HEK293 (cell line): ENCODE results near the gene NAV2.

Experiments used
- CTCF ChIA-PET: fragments of 350-600 bp; formaldehyde crosslinking; extraction: SDS; loops from one replicate; lab custom pipeline; 2021; ENCODE audit warnings: antibody characterized with exemption; lab: Yijun Ruan, JAX
- POLR2A ChIA-PET: fragments of 300-600 bp; formaldehyde crosslinking; extraction: SDS; loops from one replicate; lab custom pipeline; 2020; ENCODE audit warnings: antibody characterized with exemption, inconsistent platforms; lab: Yijun Ruan, JAX
- H3K27ac ChIP-seq: fragments of 200-500 bp; sonication (Bioruptor generic); 2 replicates; pipeline ENCODE4 v1.5.1; 2014; ENCODE audit warnings: low read depth, low read length, control low read depth, inconsistent platforms; ENCODE audit errors: extremely low read depth
- H3K36me3 ChIP-seq, 2 experiments: fragments of 200-500 bp in 1 of 2; sonication (Bioruptor generic) in 1 of 2; 1 replicate in 1 of 2; 2 replicates in 1 of 2; pipeline ENCODE4 v1.5.1; 2014 to 2017; ENCODE audit warnings: inconsistent platforms in 2 of 2, low read length in 2 of 2; ENCODE audit not compliant: control insufficient read depth in 2 of 2, insufficient read depth in 1 of 2
- H3K4me1 ChIP-seq: fragments of 200-500 bp; sonication (Bioruptor generic); 2 replicates; pipeline ENCODE4 v1.5.1; 2014; ENCODE audit warnings: mild to moderate bottlenecking, low read length, inconsistent platforms; ENCODE audit not compliant: control insufficient read depth, insufficient read depth
- H3K4me3 ChIP-seq: 2 replicates; pipeline ENCODE4 v1.5.1; 2011; ENCODE audit warnings: low read depth, mild to moderate bottlenecking, control low read depth, low read length, moderate library complexity
- H3K9me3 ChIP-seq: fragments of 200-500 bp; sonication (Bioruptor generic); 2 replicates; pipeline ENCODE4 v1.5.1; 2014; ENCODE audit warnings: low read depth, low read length, inconsistent platforms; ENCODE audit not compliant: control insufficient read depth, insufficient read depth
- ATF2 ChIP-seq: fragments of 450-650 bp; formaldehyde crosslinking; IDR thresholded peaks from 2 replicates; pipeline ENCODE4 v1.5.1; 2016; ENCODE audit warnings: missing biosample characterization, missing genetic modification characterization, low read depth
- BCL11B ChIP-seq: fragments of 450-650 bp; formaldehyde crosslinking; IDR thresholded peaks from 2 replicates; pipeline ENCODE4 v1.5.1; 2016; ENCODE audit warnings: low read depth, missing biosample characterization, missing genetic modification characterization
- CTCF ChIP-seq: fragments of 450-650 bp; formaldehyde crosslinking; IDR thresholded peaks from 2 replicates; pipeline ENCODE4 v1.5.1; 2016; ENCODE audit warnings: missing biosample characterization, missing genetic modification characterization
- FEZF1 ChIP-seq: fragments of 450-650 bp; formaldehyde crosslinking; IDR thresholded peaks from 2 replicates; pipeline ENCODE4 v1.5.1; 2016; ENCODE audit warnings: missing biosample characterization, missing genetic modification characterization
- GLIS2 ChIP-seq: fragments of 450-650 bp; formaldehyde crosslinking; IDR thresholded peaks from 2 replicates; pipeline ENCODE4 v1.5.1; 2016; ENCODE audit warnings: missing biosample characterization, missing genetic modification characterization
- SCRT1 ChIP-seq: fragments of 450-650 bp; formaldehyde crosslinking; IDR thresholded peaks from 2 replicates; pipeline ENCODE4 v1.5.1; 2016; ENCODE audit warnings: missing biosample characterization, missing genetic modification characterization, borderline replicate concordance
- ZNF121 ChIP-seq: fragments of 450-650 bp; formaldehyde crosslinking; IDR thresholded peaks from 2 replicates; pipeline ENCODE4 v1.5.1; 2016; ENCODE audit warnings: missing biosample characterization, missing genetic modification characterization
- ZNF2 ChIP-seq: fragments of 450-650 bp; formaldehyde crosslinking; IDR thresholded peaks from 2 replicates; pipeline ENCODE4 v1.5.1; 2016; ENCODE audit warnings: missing biosample characterization, missing genetic modification characterization
- ZNF248 ChIP-seq: fragments of 450-650 bp; formaldehyde crosslinking; IDR thresholded peaks from 2 replicates; pipeline ENCODE4 v1.5.1; 2017; ENCODE audit warnings: missing biosample characterization, missing genetic modification characterization
- ZNF404 ChIP-seq: fragments of 450-650 bp; formaldehyde crosslinking; IDR thresholded peaks from 2 replicates; pipeline ENCODE4 v1.5.1; 2017; ENCODE audit warnings: missing biosample characterization, missing genetic modification characterization
- ZNF423 ChIP-seq: fragments of 450-650 bp; formaldehyde crosslinking; IDR thresholded peaks from 2 replicates; pipeline ENCODE4 v1.5.1; 2016; ENCODE audit warnings: missing biosample characterization, missing genetic modification characterization
- ZNF501 ChIP-seq: fragments of 450-650 bp; formaldehyde crosslinking; IDR thresholded peaks from 2 replicates; pipeline ENCODE4 v1.5.1; 2016; ENCODE audit warnings: missing biosample characterization, missing genetic modification characterization
- ZNF571 ChIP-seq: fragments of 450-650 bp; formaldehyde crosslinking; IDR thresholded peaks from 2 replicates; pipeline ENCODE4 v1.5.0; 2017; ENCODE audit warnings: missing biosample characterization, missing genetic modification characterization
- ZNF600 ChIP-seq: fragments of 450-650 bp; formaldehyde crosslinking; IDR thresholded peaks from 2 replicates; pipeline ENCODE4 v1.5.1; 2016; ENCODE audit warnings: missing biosample characterization, missing genetic modification characterization
- TF ChIP-seq, protein P1 (sequence below): fragments of 450-650 bp; formaldehyde crosslinking; conservative IDR thresholded peaks from 2 replicates; pipeline ENCODE4 v1.5.1; 2016; ENCODE audit warnings: low read depth, missing biosample characterization, missing genetic modification characterization
- TF ChIP-seq, protein P2 (sequence below): fragments of 450-650 bp; IDR thresholded peaks from 2 replicates; pipeline ENCODE4 v1.5.1; 2018; ENCODE audit warnings: missing biosample characterization, missing genetic modification characterization

Gene NAV2

DNA sequence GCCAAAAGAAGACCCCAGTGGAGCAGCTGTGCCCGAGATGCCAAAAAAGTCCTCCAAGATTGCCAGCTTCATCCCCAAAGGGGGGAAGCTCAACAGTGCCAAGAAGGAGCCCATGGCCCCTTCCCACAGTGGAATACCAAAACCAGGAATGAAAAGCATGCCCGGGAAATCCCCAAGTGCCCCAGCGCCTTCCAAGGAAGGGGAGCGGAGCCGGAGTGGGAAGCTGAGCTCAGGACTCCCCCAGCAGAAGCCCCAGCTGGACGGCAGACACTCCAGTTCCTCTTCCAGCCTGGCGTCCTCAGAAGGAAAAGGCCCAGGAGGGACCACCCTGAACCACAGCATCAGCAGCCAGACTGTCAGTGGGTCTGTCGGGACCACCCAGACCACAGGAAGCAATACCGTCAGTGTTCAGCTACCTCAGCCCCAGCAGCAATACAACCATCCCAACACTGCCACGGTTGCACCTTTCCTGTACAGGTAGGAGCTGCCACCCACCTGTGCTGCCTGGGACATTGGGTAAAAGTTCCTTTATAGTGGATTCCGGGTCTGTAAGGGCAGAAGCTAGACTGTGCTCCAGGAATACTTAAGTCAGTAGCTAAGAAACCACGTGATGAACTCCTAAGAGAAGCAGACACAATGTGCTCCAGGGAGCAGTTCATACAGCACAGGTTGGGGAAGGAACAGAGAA lies 221.3 kb downstream of the NAV2 start:
- H3K36me3 ChIP-seq: peaks cover 0 to 4% of the 10 kb centered on the region in 2 experiments; a peak in 1 of 3 replicates
- no peaks in the 10 kb centered on the region for H3K9me3 ChIP-seq
- CTCF ChIA-PET: interaction anchor here (0.6 to 2.2 kb wide), 8 partner anchors 11 to 379 kb away, joined by 3 to 9 read pairs (median 4); no protein-coding TSS in a partner anchor
- TF ChIP-seq, protein P1, sequence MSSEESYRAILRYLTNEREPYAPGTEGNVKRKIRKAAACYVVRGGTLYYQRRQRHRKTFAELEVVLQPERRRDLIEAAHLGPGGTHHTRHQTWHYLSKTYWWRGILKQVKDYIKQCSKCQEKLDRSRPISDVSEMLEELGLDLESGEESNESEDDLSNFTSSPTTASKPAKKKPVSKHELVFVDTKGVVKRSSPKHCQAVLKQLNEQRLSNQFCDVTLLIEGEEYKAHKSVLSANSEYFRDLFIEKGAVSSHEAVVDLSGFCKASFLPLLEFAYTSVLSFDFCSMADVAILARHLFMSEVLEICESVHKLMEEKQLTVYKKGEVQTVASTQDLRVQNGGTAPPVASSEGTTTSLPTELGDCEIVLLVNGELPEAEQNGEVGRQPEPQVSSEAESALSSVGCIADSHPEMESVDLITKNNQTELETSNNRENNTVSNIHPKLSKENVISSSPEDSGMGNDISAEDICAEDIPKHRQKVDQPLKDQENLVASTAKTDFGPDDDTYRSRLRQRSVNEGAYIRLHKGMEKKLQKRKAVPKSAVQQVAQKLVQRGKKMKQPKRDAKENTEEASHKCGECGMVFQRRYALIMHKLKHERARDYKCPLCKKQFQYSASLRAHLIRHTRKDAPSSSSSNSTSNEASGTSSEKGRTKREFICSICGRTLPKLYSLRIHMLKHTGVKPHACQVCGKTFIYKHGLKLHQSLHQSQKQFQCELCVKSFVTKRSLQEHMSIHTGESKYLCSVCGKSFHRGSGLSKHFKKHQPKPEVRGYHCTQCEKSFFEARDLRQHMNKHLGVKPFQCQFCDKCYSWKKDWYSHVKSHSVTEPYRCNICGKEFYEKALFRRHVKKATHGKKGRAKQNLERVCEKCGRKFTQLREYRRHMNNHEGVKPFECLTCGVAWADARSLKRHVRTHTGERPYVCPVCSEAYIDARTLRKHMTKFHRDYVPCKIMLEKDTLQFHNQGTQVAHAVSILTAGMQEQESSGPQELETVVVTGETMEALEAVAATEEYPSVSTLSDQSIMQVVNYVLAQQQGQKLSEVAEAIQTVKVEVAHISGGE (tag by site-specific recombination): no peak
- TF ChIP-seq ZNF600 (tag by site-specific recombination) (no peak), ATF2 (no peak), ZNF423 (tag by site-specific recombination) (no peak), ZNF121 (tag by site-specific recombination) (no peak), ZNF404 (tag by site-specific recombination) (no peak), BCL11B (no peak), ZNF501 (no peak), ZNF248 (no peak), FEZF1 (no peak), GLIS2 (no peak), CTCF (tag by site-specific recombination) (no peak)
- no peak overlapping the region for H3K27ac ChIP-seq
- no peaks in the 10 kb centered on the region for H3K4me1 ChIP-seq
- no peak overlapping the region for H3K4me3 ChIP-seq
- POLR2A ChIA-PET: no interaction called here

- Histone ChIP-seq H3K27ac (no peak overlapping the region), H3K4me1 (no peaks in the 10 kb centered on the region), H3K36me3 (peaks cover 0 to 4% of the 10 kb centered on the region in 2 experiments; a peak in 1 of 3 replicates), H3K9me3 (no peaks in the 10 kb centered on the region), H3K4me3 (no peak overlapping the region)
- TF ChIP-seq, protein P2, sequence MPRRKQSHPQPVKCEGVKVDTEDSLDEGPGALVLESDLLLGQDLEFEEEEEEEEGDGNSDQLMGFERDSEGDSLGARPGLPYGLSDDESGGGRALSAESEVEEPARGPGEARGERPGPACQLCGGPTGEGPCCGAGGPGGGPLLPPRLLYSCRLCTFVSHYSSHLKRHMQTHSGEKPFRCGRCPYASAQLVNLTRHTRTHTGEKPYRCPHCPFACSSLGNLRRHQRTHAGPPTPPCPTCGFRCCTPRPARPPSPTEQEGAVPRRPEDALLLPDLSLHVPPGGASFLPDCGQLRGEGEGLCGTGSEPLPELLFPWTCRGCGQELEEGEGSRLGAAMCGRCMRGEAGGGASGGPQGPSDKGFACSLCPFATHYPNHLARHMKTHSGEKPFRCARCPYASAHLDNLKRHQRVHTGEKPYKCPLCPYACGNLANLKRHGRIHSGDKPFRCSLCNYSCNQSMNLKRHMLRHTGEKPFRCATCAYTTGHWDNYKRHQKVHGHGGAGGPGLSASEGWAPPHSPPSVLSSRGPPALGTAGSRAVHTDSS (tag by site-specific recombination): no peak
- TF ChIP-seq ZNF571 (tag by site-specific recombination) (no peak), SCRT1 (no peak), ZNF2 (no peak), FEZF1 (no peak)
- POLR2A ChIA-PET: no interaction called here
- CTCF ChIA-PET: interaction anchor here (0.9 to 2.2 kb wide), 6 partner anchors 12 to 200 kb away, joined by 4 to 9 read pairs (median 5); no protein-coding TSS in a partner anchor
These were observed 222.2 kb downstream of the NAV2 start for GRCh38 chr11:19934828-19935259.
